ENCODE data around the gene ZBTB37.
"Not testable (repeated sequence)": the region's sequence is repeated elsewhere in the genome, so short reads cannot be mapped to it uniquely, and the experiment has no call there.

Gene ZBTB37

DNA sequence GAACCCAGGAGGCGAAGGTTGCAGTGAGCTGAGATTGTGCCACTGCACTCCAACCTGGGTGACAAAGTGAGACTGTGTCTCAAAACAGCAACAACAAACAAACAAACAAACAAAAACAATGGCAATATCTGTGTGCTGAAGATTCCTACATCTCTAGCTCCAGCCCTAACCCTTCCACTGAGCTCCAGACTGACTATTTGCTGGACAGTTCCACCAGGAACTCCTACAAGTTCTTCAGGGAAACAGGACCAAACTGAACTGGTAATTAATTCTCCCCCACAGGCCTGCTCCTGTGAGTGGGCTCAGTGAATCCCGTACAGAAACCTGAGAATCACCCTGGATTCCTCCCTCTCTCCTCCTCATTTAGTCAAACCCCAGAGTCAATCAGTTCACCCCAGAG lies 47.4 kb downstream of the ZBTB37 start:
- no peak for DNase-seq

GRCh38 chr1:173916667-173917066 lies 48.5 kb downstream of the ZBTB37 start:
- no peak for DNase-seq

DNA sequence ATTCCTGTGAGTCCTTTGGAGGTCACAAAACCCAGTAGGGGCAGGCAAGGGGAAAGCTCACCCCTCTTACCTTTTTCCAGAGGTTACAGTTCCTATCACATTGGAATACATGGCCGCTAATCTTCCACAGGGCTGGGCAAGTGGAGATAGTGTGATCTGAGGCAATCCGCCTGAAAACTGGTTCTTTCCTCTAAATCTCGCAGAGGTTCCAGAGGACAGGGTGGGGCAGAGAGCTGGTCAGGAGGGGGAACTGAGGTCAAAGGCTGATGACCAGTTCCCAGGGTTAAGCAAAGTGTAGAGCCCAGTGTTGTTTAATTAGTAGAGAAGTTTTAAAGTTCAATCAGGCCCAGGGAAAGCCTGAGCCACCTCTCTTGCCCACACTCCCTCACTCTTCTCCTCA lies 49.0 kb downstream of the ZBTB37 start, which contains the start of gene SERPINC1:
TSS of gene SERPINC1 (minus strand) at position 179 of the 400 bp plus-strand sequence. CDS start at position 111, 68 bp downstream.
- no peak for DNase-seq

- DNase-seq, result no peak
Observed at GRCh38 chr1:173917635-173918493, 49.7 kb downstream of the ZBTB37 start.

GRCh38 chr1:173920861-173921260 lies 52.7 kb downstream of the ZBTB37 start:
- DNase-seq, result no peak

DNA sequence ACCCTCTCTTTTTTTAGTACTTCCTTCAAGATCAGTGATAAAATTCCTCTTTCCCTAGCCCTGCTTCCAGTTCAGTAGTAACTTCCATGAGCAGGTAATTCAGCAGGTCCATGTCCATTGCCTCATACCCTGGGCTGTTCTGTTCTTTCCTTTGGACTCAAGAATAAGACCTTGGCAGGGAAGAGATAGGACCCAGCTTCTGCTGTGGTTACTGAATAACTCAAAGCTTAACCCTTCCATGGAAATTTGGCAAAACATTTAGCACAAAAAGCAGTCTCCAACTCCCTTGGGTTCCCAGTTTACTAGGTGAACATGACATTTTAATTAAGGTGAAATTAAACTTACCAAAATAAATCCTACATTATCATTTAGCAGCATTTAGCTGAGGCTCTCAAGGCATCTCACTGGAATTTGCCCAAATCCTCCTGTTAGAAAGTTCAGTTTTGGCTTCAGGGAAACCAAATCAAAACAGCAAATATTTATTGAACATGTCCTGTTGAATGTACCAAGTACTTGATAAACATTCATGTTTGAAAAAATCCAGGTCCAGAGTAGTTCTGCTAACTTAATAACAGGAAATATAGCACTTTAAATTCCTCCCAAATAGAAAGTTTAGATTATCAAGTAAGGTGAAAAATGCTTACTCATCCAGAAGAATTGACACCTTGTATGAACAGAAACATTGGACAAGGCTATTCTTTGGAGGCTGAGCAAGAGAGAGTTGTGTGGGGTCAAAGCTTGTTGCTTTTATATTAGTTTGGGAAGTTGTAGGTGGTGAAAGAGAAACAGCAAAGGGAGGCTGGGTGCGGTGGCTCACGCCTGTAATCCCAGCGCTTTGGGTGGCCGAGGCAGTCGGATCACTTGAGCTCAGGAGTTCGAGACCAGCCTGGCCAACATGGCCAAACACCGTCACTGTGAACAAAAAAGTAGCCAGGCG lies 57.4 kb downstream of the ZBTB37 start:
- no peak for DNase-seq

DNA sequence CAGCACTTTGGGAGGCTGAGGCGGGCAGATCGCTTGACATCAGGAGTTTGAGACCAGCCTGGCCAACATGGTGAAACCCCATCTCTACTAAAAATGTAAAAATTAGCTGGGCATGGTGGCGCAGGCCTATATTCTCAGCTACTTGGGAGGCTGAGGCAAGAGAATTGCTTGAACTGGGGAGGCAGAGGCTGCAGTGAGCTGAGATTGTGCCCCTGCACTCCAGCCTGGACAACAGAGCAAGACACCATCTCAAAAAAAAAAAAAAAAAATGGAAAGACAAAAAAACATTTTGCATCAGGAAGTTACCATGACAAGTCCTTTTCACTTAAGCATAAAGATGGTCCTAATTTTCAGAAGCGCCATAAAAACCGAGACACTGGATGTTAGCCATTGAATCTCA lies 62.4 kb downstream of the ZBTB37 start:
- DNase-seq, result not testable (repeated sequence)

- DNase-seq, result no peak
Observed at GRCh38 chr1:173934440-173934839, 66.3 kb downstream of the ZBTB37 start.

- DNase-seq, result no peak
Observed at GRCh38 chr1:173937062-173937461, 68.9 kb downstream of the ZBTB37 start.

- no peak for DNase-seq
Observed at GRCh38 chr1:173946380-173946921, 78.3 kb downstream of the ZBTB37 start.

- no peak for DNase-seq
Observed at GRCh38 chr1:173948594-173948993, 80.4 kb downstream of the ZBTB37 start.
